ENCODE results near the gene VPS13A.
"Not testable (repeated sequence)": the region's sequence is repeated elsewhere in the genome, so short reads cannot be mapped to it uniquely, and the experiment has no call there.

VPS13A gene

DNA sequence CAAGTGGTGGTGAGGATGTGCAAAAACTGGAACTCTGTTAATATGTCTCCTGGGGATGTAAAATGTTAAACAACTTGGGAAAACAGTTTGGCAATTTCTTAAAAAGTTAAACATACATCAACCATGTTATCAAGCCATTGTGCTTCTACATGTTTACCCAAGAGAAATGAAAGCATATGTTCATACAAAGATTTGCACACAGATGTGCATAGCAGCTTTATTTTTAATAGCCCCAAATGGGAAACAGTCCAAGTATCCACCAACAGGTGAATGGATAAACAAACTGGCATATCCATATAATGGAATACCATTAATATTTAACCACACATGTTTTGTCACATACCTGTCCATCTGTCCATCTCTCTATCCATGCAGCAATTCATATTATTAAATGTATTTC is 6.2 kb downstream of the VPS13A start:
- DNase-seq (ENCODE audit: low read depth): no peak

DNA sequence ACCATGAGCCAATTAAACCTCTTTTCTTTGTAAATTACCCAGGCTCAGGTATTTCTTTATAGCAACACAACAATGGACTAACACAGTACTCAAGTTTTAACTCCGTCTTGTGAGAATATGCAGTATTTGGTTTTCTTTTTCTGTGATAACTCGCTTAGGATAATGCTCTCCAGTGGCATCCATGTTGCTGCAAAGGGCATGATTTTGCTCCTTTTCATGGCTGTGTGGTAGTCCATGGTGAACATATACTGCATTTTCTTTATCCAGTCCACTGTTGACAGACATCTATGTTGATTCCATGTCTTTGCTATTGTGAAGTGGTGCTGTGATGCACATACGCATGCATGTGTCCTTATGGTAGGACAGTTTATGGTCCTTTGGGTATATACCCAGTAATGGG is 10.9 kb downstream of the VPS13A start:
- no peak for DNase-seq (ENCODE audit: low read depth)

DNA sequence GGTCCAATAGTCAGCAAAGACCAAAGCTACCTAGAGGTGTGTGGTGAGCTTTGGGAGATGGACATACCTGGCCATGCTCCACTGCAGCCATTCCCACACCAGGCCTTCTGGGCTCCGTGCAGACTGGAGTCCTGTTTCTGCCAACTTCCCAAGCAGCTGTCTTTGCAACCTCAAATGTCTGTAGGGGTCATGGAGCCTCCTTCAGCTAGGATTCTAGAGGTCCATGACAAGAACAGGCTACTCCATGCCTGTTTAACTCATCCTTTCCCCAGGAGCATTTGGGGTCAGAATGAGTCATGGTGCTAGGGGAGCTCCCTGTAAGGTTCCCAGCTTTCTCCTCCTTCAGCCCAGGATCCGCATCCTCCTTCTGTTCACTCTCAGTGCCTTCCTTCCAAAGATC is 17.1 kb downstream of the VPS13A start:
- no peak for DNase-seq (ENCODE audit: low read depth)

DNA sequence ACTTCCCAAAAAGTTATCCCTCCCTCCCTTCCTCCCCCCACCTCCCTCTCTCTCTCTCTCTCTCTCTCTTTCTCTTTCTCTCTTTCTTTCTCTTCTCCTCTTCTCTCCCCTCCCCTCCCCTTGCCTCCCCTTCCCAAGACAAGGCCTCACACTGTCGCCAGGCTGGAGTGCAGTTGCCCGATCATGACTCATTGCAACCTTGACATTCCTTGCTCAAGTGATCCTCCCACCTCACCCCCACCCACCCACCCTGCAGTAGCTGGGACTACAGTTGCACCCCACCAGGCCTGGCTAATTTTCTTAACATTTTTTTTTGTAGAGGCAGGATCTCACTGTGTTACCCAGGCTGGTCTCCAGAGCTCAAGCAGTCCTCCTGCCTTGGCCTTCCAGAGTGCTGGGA is 32.8 kb downstream of the VPS13A start:
- DNase-seq (ENCODE audit: low read depth): no peak

DNA sequence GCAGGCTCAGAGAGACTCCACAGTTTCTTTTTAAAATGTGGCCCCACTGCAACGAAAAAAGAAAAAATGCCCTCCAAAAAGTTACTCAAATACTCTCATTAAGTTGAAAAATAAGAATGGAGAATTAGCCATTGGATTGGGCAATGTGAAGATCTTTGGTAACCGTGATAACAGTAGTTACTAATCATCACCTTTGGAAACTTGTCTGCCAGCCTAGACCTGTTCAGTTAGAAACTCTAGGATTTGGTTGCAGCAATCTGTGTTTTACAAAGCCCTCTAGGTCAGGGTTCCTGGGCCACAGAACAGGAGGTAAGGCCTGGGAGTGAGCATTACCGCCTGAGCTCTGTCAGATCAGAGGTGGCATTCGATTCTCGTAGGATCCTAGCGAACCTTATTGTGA is 34.2 kb downstream of the VPS13A start:
- no peak for DNase-seq (ENCODE audit: low read depth)

DNA sequence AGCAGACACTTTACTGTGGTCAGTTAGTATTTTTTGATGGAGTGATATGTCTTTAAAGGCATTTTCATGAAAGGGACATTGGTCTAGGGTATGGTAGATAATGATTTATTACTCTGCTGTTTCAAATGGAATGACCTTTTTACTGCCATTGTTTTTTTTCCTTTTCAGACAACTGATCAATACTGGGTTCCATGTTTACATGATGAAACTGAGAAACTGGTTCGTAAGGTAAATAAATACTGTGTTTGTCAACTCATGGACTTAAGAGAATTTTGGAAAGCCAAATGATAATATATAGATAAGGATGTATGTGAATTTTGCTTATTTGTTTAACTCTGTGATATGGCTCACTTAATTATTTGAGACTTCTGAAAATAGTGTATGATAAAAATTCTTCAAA is 35.5 kb downstream of the VPS13A start:
- no peak for DNase-seq (ENCODE audit: low read depth)

DNA sequence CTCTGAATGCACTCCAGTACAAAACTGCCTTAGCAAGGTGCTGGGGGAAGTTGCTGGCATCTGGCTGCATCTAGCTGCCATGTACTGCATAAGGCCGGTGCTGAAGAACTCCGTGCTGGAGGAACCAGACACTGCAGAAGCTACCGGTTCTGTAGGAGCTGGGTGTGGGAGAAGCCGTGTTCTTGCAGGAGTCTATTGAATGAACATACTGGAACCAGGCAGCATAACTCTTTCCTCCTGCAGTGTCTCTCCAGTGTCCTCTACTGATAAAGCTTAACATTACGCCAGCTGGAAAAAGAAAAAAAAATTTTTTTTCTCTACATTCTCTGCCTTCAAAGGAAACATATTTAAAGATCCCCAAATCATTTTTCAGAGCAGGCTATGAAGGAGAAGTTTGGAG is 38.5 kb downstream of the VPS13A start:
- no peak for DNase-seq (ENCODE audit: low read depth)

DNA sequence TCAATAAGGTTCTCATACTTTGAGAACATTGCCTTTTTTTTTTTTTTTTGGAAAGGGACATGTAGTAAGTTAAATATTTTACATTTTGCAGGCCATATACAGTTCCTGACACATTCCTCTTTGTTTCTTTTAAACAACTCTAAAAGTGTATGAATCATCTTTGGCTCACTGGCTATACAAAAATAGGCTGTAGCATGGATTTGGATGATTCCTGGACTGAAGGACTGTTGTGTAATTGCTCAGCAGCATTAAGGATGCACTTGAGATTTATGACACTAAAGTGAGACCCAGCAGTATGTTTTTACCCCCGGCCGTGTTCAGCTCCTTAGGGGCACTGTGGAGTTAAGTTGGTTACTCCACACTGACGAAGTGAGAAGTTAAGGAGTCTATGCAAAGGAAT is 41.3 kb downstream of the VPS13A start:
- no peak for DNase-seq (ENCODE audit: low read depth)

DNA sequence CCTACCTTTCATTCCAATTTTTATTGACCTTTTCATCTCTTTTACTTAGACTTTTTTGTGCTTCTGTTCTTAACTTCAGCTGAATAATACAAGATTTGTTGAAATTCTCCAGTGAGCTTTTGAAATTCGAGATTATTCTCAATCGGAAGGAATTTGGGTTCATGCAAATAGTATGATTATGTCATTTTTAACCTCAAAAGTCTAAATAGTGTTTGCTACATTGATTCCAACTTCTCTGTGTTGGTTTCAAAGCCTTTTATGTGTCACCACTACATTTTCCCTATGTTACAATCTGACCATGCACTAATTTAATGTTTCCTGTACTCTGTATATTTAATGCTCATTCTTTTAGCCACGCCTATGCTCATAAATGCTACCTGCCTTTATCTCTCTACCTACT is 44.1 kb downstream of the VPS13A start:
- DNase-seq (ENCODE audit: low read depth): no peak

DNA sequence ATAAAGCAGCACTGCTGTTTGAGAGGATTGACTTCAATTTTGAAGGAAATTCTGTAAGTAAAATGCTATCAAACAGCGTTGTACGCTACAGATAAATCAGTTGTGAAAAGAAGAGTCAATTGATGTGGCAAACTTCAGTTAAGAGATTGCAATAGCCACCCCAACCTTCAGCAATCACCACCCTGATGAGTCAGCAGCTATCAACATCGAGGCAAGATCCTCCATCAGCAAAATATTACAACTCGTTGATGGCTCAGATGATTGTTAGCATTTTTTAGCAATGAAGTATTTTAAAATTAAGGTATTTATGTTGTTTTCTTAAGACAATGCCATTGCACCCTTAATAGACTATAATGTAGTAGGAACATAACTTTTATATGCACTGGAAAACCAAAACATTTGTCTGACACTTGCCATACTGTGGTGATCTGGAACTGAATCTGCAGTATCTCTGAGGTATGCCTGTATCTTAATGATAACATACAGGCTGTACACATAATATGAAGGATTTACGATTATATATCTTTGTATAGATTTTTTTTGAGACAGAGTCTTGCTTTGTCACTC is 47.5 kb downstream of the VPS13A start:
- DNase-seq (ENCODE audit: low read depth): no peak

DNA sequence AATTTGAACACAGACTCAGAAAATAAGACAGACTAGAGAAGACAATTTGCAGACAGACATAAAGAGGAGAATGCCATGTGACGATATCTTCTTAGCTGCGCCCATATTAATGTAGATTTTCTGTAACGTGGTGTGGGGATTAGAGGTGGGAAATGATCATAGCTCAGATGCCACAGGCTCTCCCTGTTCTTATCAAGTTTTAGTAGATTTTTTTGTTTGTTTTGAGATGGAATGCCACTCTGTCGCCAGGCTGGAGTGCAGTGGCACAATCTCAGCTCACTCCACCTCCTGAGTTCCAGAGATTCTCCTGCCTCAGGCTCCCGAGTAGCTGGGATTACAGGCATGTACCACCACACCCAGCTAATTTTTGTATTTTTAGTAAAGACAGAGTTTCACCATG is 59.4 kb downstream of the VPS13A start:
- DNase-seq (ENCODE audit: low read depth): no peak

DNA sequence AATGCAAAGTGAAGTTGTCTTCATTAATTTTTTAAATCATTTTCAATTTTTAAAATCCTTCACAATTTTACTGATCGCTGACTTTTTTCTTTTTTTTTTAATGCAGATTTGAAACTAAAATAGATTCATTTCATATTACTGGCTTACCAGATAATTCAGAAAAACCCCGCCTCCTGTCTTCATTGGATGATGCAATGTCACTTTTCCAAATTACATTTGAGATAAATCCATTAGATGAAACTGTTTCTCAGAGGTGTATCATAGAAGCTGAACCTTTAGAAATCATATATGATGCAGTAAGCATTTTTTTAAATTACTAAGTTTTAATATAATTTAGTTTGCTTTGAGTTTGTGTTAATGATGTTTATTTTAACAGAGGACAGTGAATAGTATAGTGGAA is 60.6 kb downstream of the VPS13A start:
- DNase-seq (ENCODE audit: low read depth): no peak

DNA sequence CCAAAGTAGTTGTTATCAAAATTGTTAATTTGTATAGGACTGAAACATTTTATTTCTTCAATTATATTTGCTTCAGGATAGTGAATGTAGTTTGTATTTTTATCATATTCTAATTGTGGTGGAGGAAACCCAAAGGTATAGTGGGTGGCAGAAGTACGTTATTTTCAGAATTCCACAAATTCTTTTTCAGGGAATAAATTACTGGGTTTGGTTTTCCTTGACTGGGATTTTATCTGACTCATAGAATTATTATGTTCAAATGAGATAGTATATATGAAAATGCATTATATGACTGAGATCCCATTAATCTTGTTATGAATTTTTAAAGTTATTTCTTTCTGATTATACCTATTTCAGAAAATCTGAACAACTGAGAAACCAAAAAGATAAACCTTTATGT is 73.7 kb downstream of the VPS13A start:
- DNase-seq (ENCODE audit: low read depth): no peak

DNA sequence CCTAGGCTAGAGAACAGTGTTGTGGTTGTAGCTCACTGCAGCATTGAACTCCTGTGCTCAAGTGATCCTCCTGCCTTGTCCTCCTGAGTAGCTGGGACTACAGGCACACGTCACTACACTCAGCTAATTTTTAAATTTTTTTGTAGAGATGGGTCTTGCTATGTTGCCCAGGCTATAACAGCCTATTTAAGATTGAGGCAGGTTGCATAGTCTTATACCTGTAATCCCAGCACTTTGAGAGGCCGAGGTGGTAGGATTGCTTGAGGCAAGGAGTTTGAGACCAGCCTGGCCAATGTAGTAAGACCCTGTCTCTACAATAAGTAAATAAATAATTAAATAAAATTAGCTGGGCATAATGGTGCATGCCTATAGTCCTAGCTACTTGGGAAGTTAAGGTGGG is 79.9 kb downstream of the VPS13A start:
- DNase-seq (ENCODE audit: low read depth): no peak

DNA sequence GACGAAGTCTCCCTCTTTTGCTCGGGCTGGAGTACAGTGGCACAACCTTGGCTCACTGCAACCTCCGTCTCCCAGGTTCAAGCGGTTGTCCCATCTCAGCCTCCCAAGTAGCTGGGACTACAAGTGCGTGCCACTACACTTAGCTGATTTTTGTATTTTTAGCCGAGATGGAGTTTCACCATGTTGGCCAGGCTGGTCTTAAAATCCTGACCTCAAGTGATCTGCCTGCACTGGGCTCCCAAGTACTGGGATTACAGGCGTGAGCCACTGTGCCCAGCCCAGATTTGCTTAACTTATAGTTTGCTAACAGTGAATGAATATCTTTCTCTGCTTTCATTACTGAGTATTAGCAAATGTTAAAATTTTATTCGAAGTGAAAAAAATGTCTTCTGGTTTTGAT is 84.3 kb downstream of the VPS13A start:
- no peak for DNase-seq (ENCODE audit: low read depth)

DNA sequence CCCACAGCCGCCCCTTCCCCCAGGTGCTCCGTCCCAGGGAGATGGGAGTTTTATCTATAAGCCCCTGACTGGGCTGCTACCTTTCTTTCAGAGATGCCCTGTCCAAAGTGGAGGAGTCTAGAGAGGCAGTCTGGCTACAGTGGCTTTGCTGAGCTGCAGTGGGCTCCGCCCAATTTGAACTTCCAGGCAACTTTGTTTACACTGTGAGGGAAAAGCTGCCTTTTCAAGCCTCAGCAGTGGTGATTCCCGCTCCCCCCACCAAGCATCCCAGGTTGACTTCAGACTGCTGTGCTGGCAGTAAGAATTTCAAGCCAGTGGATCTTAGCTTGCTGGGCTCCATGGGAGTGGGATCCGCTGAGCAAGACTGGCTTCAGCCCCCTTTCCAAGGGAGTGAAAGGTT is 90.4 kb downstream of the VPS13A start:
- not testable (repeated sequence) for DNase-seq (ENCODE audit: low read depth)

DNA sequence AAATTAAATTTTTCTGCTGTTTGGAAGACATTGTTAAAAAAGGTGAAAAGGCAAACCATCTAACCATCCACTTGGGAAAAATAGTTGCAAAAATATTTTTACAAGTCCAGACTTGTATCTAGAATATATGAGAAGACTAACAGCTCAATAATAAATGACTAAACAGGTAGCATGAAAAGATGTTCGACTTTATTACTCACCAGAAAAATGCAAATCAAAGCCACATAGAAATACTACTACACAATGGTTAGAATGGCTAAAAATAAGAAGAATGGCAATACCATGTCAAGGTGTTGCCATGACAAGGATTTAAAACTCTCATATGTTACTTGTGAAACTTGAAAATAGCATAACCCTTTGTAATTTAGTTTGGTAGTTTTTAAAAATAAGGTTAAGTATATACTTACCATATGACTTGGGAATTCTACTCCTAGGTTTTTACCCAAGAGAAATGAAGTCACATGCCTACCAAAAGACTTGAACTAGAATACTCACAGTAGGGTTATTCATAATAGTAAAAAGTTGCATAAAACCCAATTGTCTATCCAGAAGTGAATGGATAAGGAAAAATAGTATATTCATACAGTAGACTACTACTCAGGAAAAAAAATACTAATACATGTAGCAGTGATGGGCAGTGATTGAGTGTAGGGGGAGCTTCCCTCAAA is 93.8 kb downstream of the VPS13A start:
- no peak for DNase-seq (ENCODE audit: low read depth)

DNA sequence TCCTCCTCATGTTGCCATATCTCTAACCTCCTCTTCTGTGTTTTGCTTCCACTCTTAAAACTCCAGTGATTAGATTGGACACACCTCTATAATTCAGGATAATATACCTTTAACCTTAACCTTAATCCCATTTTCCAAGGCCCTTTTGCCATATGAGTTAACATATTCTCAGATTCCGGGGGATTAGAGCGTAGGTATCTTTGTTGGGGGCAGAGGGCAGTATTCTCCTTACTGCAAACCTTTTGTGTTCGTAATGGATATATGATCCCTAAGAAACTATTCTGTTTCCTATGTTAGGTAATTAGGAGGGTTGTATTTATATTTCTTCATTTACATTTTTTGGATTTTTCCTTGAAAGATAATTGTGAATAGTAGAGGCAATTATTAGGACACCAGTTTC is 99.5 kb downstream of the VPS13A start:
- no peak for DNase-seq (ENCODE audit: low read depth)

DNA sequence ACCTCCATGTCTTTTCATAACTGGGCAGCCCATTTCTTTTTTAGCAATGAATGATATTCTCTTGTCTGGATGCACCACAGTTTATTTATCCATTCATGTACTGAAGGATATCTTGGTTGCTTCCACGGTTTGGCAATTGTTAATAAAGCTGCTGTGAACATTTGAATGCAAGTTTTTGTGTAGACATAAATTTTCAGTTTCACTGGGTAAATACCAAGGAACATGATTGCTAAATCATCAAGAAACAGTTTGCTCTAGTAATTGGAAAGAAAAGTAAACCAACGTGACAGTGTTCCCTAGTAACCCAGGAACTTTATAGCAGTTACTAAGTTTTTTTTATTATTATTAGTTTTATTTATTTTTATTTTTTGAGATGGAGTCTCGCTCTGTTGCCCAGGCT is 100.4 kb downstream of the VPS13A start:
- DNase-seq (ENCODE audit: low read depth): no peak

DNA sequence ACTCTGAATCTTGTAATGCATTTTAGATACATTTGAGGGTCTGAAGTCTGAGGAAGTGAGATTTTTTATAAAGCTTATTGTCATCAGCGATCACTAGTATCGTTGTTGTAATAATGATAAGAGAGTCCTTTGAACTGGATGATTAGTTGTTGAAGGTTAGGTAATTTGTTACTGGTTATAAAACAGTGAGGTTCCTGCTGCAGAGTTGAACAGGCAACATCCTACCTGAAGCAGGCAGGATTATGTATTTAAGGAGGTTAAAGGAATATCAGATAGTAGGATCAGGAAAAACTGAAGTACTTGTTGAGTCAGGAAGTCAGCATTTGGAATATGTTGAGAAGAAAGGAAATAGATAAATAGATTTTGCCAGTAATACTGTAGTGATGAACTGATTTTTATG is 106.7 kb downstream of the VPS13A start:
- DNase-seq (ENCODE audit: low read depth): no peak

DNA sequence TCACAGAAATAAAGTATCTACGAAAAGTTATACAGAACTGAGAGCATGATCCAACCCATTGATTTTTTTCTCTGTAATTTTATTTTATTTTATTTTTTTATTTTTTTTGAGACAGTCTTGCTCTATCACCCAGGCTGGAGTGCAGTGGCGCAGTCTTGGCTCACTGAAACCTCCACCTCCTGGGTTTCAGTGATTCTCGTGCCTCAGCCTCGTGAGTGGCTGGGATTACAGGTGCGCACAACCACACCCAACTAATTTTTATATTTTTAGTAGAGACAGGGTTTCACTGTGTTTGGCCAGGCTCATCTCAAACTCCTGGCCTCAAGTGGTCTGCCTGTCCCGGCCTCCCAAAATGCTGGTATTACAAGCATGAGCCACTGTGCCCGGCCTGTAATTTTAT is 107.3 kb downstream of the VPS13A start:
- DNase-seq (ENCODE audit: low read depth): no peak

DNA sequence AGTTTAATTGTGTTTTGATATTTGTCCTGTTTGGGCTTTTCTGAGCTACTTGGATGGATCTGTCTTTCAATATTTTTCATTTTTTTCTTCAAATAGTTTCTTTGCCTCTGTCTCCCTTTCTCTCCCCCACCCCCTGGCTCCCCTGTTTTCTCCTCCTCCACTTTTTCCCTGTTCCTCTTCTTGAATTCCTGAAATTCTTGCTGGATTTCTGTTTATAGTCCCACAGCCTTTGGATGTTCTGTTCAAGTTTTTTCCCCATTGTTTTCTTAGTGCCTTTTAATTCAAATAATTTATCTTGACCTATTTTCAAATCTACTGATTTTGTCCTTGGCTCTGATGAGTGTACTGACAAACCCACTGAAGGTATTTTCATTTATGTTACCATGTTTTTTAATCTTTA is 113.0 kb downstream of the VPS13A start:
- DNase-seq (ENCODE audit: low read depth): no peak

DNA sequence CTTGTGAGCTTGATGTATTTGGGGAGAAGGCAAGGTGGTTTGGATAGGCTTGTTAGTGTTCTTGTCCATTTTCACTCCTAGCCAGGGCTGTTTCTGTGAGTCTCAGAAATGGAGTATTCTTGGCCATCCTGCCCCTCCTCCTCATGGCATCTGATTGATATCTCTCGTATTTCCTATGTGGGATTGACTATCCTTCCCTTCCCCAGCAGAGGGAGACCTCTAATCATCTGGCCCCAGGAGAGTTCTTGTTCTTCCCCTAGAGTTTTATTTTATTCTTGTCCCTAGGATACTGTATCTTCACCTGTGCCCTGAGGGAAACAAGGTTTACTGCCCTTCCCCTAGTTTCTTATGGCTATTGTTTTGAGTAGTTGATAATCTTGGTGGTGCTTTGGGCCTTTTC is 114.4 kb downstream of the VPS13A start:
- DNase-seq (ENCODE audit: low read depth): no peak

DNA sequence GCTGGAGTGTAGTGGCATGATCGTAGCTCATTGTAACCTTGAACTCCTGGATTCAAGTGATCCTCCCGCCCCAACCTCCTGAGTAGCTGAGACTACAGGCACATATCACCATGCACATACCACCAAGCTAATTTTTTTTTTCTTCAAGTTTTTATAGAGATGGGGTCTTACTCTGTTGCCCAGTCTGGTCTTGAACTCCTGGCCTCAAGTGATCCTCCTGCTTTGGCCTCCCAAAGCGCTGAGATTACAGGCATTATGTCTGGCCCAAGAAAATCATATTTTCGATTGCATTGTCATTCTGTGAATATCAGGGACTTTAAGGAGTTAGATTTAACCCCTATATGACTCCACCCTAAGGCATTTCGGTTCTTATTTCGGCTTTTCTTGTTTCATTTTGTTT is 116.6 kb downstream of the VPS13A start:
- no peak for DNase-seq (ENCODE audit: low read depth)

DNA sequence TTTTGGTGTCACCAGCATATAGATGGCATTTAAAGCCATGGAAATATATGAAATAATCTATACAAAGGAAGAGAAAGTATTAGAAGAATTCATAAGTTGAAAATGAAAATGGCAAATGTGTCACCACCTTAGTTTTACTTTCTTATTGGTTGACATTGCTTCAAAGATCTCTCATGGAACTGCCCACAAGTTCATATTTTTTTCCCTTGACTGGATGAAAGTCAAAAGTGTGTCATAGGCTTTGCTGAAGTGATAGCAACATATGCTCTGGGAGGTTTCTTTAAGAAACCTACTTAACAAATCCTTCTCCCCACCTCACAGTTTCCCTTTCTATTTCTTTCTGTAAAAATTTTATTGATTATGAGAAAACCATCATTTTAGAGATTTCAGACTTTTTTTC is 127.2 kb downstream of the VPS13A start:
- no peak for DNase-seq (ENCODE audit: low read depth)
